ENCODE data around the gene TRMT1L.
A peak's percentile ranks its signal among the peaks of the same experiment; 100 is the strongest.

TRMT1L gene

GRCh38 chr1:185157599-185158412, 1.1 kb upstream of the TRMT1L start:
- Histone ChIP-seq H3K4me1 (ENCODE audit: control insufficient read depth in 5 of 5, insufficient read depth in 5 of 5, low read length in 5 of 5) (peaks cover 0 to 38% (median 35%) of the 10 kb centered on the region in 5 donors), H3K4me3 (ENCODE audit: low read depth in 1 of 5, low read length in 5 of 5) (peak overlapping the region; percentile 86 to 98 (median 97)), H3K9ac (ENCODE audit: low read length in 5 of 5) (peak overlapping the region; percentile 30 to 97 (median 87)), H3K36me3 (ENCODE audit: control insufficient read depth in 5 of 5, insufficient read depth in 5 of 5, low read length in 5 of 5) (peaks cover 7 to 16% (median 10%) of the 10 kb centered on the region in 5 donors), H3K27me3 (ENCODE audit: control insufficient read depth in 5 of 5, insufficient read depth in 4 of 5, low read length in 5 of 5) (no peaks in the 10 kb centered on the region), H3K9me3 (ENCODE audit: control insufficient read depth in 5 of 5, low read length in 5 of 5) (no peaks in the 10 kb centered on the region), H3K27ac (ENCODE audit: low read depth, low read length) (peak overlapping the region; percentile 98)

- Histone ChIP-seq H3K4me1 (ENCODE audit: control insufficient read depth in 5 of 5, insufficient read depth in 5 of 5, low read length in 5 of 5) (peaks cover 0 to 40% (median 35%) of the 10 kb centered on the region in 5 donors), H3K27me3 (ENCODE audit: control insufficient read depth in 5 of 5, insufficient read depth in 4 of 5, low read length in 5 of 5) (no peaks in the 10 kb centered on the region), H3K36me3 (ENCODE audit: control insufficient read depth in 5 of 5, insufficient read depth in 5 of 5, low read length in 5 of 5) (peaks cover 0 to 5% (median 4%) of the 10 kb centered on the region in 5 donors), H3K27ac (ENCODE audit: low read depth, low read length) (peak overlapping the region; percentile 98), H3K9ac (ENCODE audit: low read length in 5 of 5) (peak overlapping the region; percentile 80 to 97 (median 92)), H3K4me3 (ENCODE audit: low read depth in 1 of 5, low read length in 5 of 5) (peak overlapping the region; percentile 86 to 98 (median 91)), H3K9me3 (ENCODE audit: control insufficient read depth in 5 of 5, low read length in 5 of 5) (no peaks in the 10 kb centered on the region)
Measured at GRCh38 chr1:185156288-185156853, 382 bp downstream of the TRMT1L start.

- Histone ChIP-seq H3K9me3 (ENCODE audit: control insufficient read depth in 5 of 5, low read length in 5 of 5) (no peaks in the 10 kb centered on the region), H3K4me3 (ENCODE audit: low read depth in 1 of 5, low read length in 5 of 5) (peak overlapping the region; percentile 86 to 98 (median 91)), H3K9ac (ENCODE audit: low read length in 5 of 5) (peak overlapping the region; percentile 80 to 97 (median 92)), H3K36me3 (ENCODE audit: control insufficient read depth in 5 of 5, insufficient read depth in 5 of 5, low read length in 5 of 5) (peaks cover under 1 to 5% (median under 1%) of the 10 kb centered on the region in 5 donors), H3K27ac (ENCODE audit: low read depth, low read length) (peak overlapping the region; percentile 98), H3K4me1 (ENCODE audit: control insufficient read depth in 5 of 5, insufficient read depth in 5 of 5, low read length in 5 of 5) (peaks cover 0 to 40% (median 35%) of the 10 kb centered on the region in 5 donors), H3K27me3 (ENCODE audit: control insufficient read depth in 5 of 5, insufficient read depth in 4 of 5, low read length in 5 of 5) (no peaks in the 10 kb centered on the region)
Measured at GRCh38 chr1:185155600-185156287, 1.0 kb downstream of the TRMT1L start.

GRCh38 chr1:185154912-185155513, 1.7 kb downstream of the TRMT1L start:
- Histone ChIP-seq H3K4me3 (ENCODE audit: low read depth in 1 of 5, low read length in 5 of 5) (peak overlapping the region in 1 of 5 donors; percentile 86), H3K9ac (ENCODE audit: low read length in 5 of 5) (peak overlapping the region; percentile 60 to 97 (median 82)), H3K36me3 (ENCODE audit: control insufficient read depth in 5 of 5, insufficient read depth in 5 of 5, low read length in 5 of 5) (peaks cover 3 to 13% (median 7%) of the 10 kb centered on the region in 5 donors), H3K27me3 (ENCODE audit: control insufficient read depth in 5 of 5, insufficient read depth in 4 of 5, low read length in 5 of 5) (no peaks in the 10 kb centered on the region), H3K9me3 (ENCODE audit: control insufficient read depth in 5 of 5, low read length in 5 of 5) (no peaks in the 10 kb centered on the region), H3K27ac (ENCODE audit: low read depth, low read length) (peak overlapping the region; percentile 98), H3K4me1 (ENCODE audit: control insufficient read depth in 5 of 5, insufficient read depth in 5 of 5, low read length in 5 of 5) (peaks cover 0 to 40% (median 35%) of the 10 kb centered on the region in 5 donors)

- no peaks in the 10 kb centered on the region for H3K9me3 ChIP-seq (ENCODE audit: control insufficient read depth in 5 of 5, low read length in 5 of 5)
- H3K4me3 ChIP-seq (ENCODE audit: low read depth in 1 of 5, low read length in 5 of 5) = no peak overlapping the region
- peaks cover 0 to 27% (median 20%) of the 10 kb centered on the region in 5 donors for H3K4me1 ChIP-seq (ENCODE audit: control insufficient read depth in 5 of 5, insufficient read depth in 5 of 5, low read length in 5 of 5)
- H3K27me3 ChIP-seq (ENCODE audit: control insufficient read depth in 5 of 5, insufficient read depth in 4 of 5, low read length in 5 of 5) = no peaks in the 10 kb centered on the region
- H3K36me3 ChIP-seq (ENCODE audit: control insufficient read depth in 5 of 5, insufficient read depth in 5 of 5, low read length in 5 of 5) = peaks cover 14 to 38% (median 27%) of the 10 kb centered on the region in 5 donors
- no peak overlapping the region for H3K27ac ChIP-seq (ENCODE audit: low read depth, low read length)
- no peak overlapping the region for H3K9ac ChIP-seq (ENCODE audit: low read length in 5 of 5)
Measured at GRCh38 chr1:185152187-185152767, 4.5 kb downstream of the TRMT1L start.

- no peak overlapping the region for H3K9ac ChIP-seq (ENCODE audit: low read length in 5 of 5)
- no peaks in the 10 kb centered on the region for H3K9me3 ChIP-seq (ENCODE audit: control insufficient read depth in 5 of 5, low read length in 5 of 5)
- no peak overlapping the region for H3K4me3 ChIP-seq (ENCODE audit: low read depth in 1 of 5, low read length in 5 of 5)
- H3K27ac ChIP-seq (ENCODE audit: low read depth, low read length) = no peak overlapping the region
- peaks cover 17 to 39% (median 32%) of the 10 kb centered on the region in 5 donors for H3K36me3 ChIP-seq (ENCODE audit: control insufficient read depth in 5 of 5, insufficient read depth in 5 of 5, low read length in 5 of 5)
- H3K4me1 ChIP-seq (ENCODE audit: control insufficient read depth in 5 of 5, insufficient read depth in 5 of 5, low read length in 5 of 5) = peaks cover 0 to 26% (median 19%) of the 10 kb centered on the region in 5 donors
- H3K27me3 ChIP-seq (ENCODE audit: control insufficient read depth in 5 of 5, insufficient read depth in 4 of 5, low read length in 5 of 5) = no peaks in the 10 kb centered on the region
Measured at GRCh38 chr1:185151215-185151614, 5.5 kb downstream of the TRMT1L start.

- Histone ChIP-seq H3K4me3 (ENCODE audit: low read depth in 1 of 5, low read length in 5 of 5) (no peak overlapping the region), H3K36me3 (ENCODE audit: control insufficient read depth in 5 of 5, insufficient read depth in 5 of 5, low read length in 5 of 5) (peaks cover 35 to 71% (median 49%) of the 10 kb centered on the region in 5 donors), H3K9ac (ENCODE audit: low read length in 5 of 5) (no peak overlapping the region), H3K27me3 (ENCODE audit: control insufficient read depth in 5 of 5, insufficient read depth in 4 of 5, low read length in 5 of 5) (no peaks in the 10 kb centered on the region), H3K4me1 (ENCODE audit: control insufficient read depth in 5 of 5, insufficient read depth in 5 of 5, low read length in 5 of 5) (no peaks in the 10 kb centered on the region), H3K9me3 (ENCODE audit: control insufficient read depth in 5 of 5, low read length in 5 of 5) (no peaks in the 10 kb centered on the region), H3K27ac (ENCODE audit: low read depth, low read length) (no peak overlapping the region)
Measured at GRCh38 chr1:185144233-185144632, 12.5 kb downstream of the TRMT1L start.

GRCh38 chr1:185139246-185139645, 17.5 kb downstream of the TRMT1L start:
- H3K4me1 ChIP-seq (ENCODE audit: control insufficient read depth in 5 of 5, insufficient read depth in 5 of 5, low read length in 5 of 5) = no peaks in the 10 kb centered on the region
- peaks cover 19 to 51% (median 48%) of the 10 kb centered on the region in 5 donors for H3K36me3 ChIP-seq (ENCODE audit: control insufficient read depth in 5 of 5, insufficient read depth in 5 of 5, low read length in 5 of 5)
- no peak overlapping the region for H3K4me3 ChIP-seq (ENCODE audit: low read depth in 1 of 5, low read length in 5 of 5)
- no peak overlapping the region for H3K27ac ChIP-seq (ENCODE audit: low read depth, low read length)
- no peaks in the 10 kb centered on the region for H3K9me3 ChIP-seq (ENCODE audit: control insufficient read depth in 5 of 5, low read length in 5 of 5)
- H3K9ac ChIP-seq (ENCODE audit: low read length in 5 of 5) = no peak overlapping the region
- no peaks in the 10 kb centered on the region for H3K27me3 ChIP-seq (ENCODE audit: control insufficient read depth in 5 of 5, insufficient read depth in 4 of 5, low read length in 5 of 5)

GRCh38 chr1:185137896-185138545, 18.7 kb downstream of the TRMT1L start:
- Histone ChIP-seq H3K4me3 (ENCODE audit: low read depth in 1 of 5, low read length in 5 of 5) (no peak overlapping the region), H3K27ac (ENCODE audit: low read depth, low read length) (no peak overlapping the region), H3K27me3 (ENCODE audit: control insufficient read depth in 5 of 5, insufficient read depth in 4 of 5, low read length in 5 of 5) (no peaks in the 10 kb centered on the region), H3K9me3 (ENCODE audit: control insufficient read depth in 5 of 5, low read length in 5 of 5) (no peaks in the 10 kb centered on the region), H3K9ac (ENCODE audit: low read length in 5 of 5) (no peak overlapping the region), H3K4me1 (ENCODE audit: control insufficient read depth in 5 of 5, insufficient read depth in 5 of 5, low read length in 5 of 5) (no peaks in the 10 kb centered on the region), H3K36me3 (ENCODE audit: control insufficient read depth in 5 of 5, insufficient read depth in 5 of 5, low read length in 5 of 5) (peaks cover 23 to 51% (median 43%) of the 10 kb centered on the region in 5 donors)

All from subcutaneous abdominal adipose tissue (tissue), 5 donors.